ENCODE measurements around the gene ETFB. TPM values are rescaled to one million over a fixed set of nuclear protein-coding genes. Genes with fewer than 3 reads are reported as not detected.

ETFB gene
- polyA plus RNA-seq, 1 of the 3 experiments (the other 2 are of a cell fraction) = 169 TPM

DNA sequence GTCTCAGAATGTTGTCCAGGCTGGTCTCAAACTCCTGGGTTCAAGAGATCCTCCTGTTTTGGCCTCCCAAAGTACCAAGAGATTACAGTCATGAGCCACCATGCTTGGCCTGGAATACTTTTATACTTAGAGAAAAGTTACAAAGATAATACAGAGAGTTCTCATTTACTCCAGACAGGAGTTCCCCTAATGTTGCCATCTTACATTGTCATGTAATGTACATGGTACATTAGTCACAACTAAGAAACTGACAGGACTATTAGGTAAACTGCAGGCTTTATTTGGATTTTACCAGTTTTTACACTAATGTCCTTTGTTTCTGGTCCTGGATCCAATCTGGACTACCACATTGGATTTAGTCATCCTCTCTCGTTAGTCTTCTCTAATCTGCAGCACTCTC, 26.5 kb upstream of the ETFB start:
- DNase-seq = no peak
- H3F3A ChIP-seq (replicated peaks; ENCODE audit: insufficient read depth) = no peaks in the 10 kb centered on the region
- peaks cover 8 to 9% of the 10 kb centered on the region in 2 experiments; a peak in 1 of 4 replicates for H3K4me1 ChIP-seq (ENCODE audit: control insufficient read depth in 1 of 2, insufficient read depth in 2 of 2, low read depth in 1 of 2, low read length in 1 of 2)
- H4K20me1 ChIP-seq (ENCODE audit: insufficient read depth) = no peaks in the 10 kb centered on the region
- TF ChIP-seq SMC3 (IDR thresholded peaks at IDR 0.05; ENCODE audit: low read depth, low read length) (no peak), EP300 (IDR thresholded peaks at IDR 0.05; ENCODE audit: borderline replicate concordance in 1 of 2, low read depth in 1 of 2, low read length in 1 of 2) (no peak), TCF12 (IDR thresholded peaks at IDR 0.05) (no peak), POLR2AphosphoS5 (IDR thresholded peaks at IDR 0.05; ENCODE audit: low read depth, low read length) (no peak), JUND (IDR thresholded peaks at IDR 0.05) (no peak)
- TF ChIP-seq, protein P1, sequence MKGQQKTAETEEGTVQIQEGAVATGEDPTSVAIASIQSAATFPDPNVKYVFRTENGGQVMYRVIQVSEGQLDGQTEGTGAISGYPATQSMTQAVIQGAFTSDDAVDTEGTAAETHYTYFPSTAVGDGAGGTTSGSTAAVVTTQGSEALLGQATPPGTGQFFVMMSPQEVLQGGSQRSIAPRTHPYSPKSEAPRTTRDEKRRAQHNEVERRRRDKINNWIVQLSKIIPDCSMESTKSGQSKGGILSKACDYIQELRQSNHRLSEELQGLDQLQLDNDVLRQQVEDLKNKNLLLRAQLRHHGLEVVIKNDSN (IDR thresholded peaks at IDR 0.05; ENCODE audit: borderline replicate concordance, low read depth) = no peak
- TF ChIP-seq, protein P2, sequence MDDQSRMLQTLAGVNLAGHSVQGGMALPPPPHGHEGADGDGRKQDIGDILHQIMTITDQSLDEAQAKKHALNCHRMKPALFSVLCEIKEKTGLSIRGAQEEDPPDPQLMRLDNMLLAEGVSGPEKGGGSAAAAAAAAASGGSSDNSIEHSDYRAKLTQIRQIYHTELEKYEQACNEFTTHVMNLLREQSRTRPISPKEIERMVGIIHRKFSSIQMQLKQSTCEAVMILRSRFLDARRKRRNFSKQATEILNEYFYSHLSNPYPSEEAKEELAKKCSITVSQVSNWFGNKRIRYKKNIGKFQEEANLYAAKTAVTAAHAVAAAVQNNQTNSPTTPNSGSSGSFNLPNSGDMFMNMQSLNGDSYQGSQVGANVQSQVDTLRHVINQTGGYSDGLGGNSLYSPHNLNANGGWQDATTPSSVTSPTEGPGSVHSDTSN (IDR thresholded peaks at IDR 0.05) = no peak
- no peak overlapping the region for H3K4me3 ChIP-seq (ENCODE audit: low read depth in 2 of 2, low read length in 1 of 2)
- no peaks in the 10 kb centered on the region for H3K27me3 ChIP-seq (ENCODE audit: insufficient read depth)
- H3K4me2 ChIP-seq = no peak overlapping the region
- no peak overlapping the region for H2AFZ ChIP-seq (ENCODE audit: low read depth)
- H3K9me3 ChIP-seq = no peaks in the 10 kb centered on the region
- 83% methylated on average over 1 of the region's 1 CpG for WGBS (ENCODE audit: low lambda C conversion rate)
- POLR2A ChIA-PET = no interaction called here
- no peaks in the 10 kb centered on the region for H3K9me2 ChIP-seq
- no peaks in the 10 kb centered on the region for H3K79me2 ChIP-seq (ENCODE audit: insufficient read depth)
- no peak overlapping the region for H3K9ac ChIP-seq
- no peaks in the 10 kb centered on the region for H3K36me3 ChIP-seq (replicated peaks in 1 of 2; ENCODE audit: control insufficient read depth in 1 of 2, insufficient read depth in 2 of 2, low read length in 1 of 2)
- CTCF ChIA-PET = no interaction called here
- H3K27ac ChIP-seq (ENCODE audit: low read depth in 2 of 2, low read length in 1 of 2) = no peak overlapping the region

DNA sequence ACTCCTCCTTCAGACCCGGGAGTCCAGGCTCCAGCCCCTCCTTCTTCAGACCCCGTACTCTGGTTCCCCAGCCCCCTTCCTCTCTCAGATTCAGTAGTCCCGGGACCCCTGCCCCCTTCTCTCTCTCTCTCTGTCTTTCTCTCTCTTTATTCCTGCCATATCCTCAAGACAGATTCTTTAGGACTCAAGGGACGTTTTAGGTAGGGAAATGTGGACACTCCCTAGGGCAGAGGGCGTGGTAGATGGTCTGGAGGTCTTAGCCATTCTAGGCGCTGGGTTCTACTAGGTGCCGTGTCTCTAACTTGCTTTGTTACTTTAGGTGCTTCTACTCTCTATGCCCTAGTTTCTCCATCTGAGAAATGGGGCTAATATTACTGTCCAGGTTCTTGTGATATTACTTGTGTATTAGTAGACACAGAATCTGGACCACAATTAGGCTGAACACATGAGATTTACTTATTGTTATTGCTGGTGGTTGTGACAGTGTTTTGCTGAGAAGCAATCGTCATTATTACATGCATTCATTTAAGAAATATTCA, 25.0 kb upstream of the ETFB start:
- H3K9me3 ChIP-seq = no peaks in the 10 kb centered on the region
- peaks cover 8 to 9% of the 10 kb centered on the region in 2 experiments; a peak in 1 of 4 replicates for H3K4me1 ChIP-seq (ENCODE audit: control insufficient read depth in 1 of 2, insufficient read depth in 2 of 2, low read depth in 1 of 2, low read length in 1 of 2)
- CTCF ChIA-PET = interaction anchor here (0.7 kb wide), 1 partner anchor 31 kb away, joined by 3 read pairs; no protein-coding TSS in a partner anchor
- POLR2A ChIA-PET = no interaction called here
- H3K4me3 ChIP-seq (ENCODE audit: low read depth in 2 of 2, low read length in 1 of 2) = no peak overlapping the region
- no peak overlapping the region for H3K4me2 ChIP-seq
- H3K79me2 ChIP-seq (ENCODE audit: insufficient read depth) = no peaks in the 10 kb centered on the region
- H3K36me3 ChIP-seq (replicated peaks in 1 of 2; ENCODE audit: control insufficient read depth in 1 of 2, insufficient read depth in 2 of 2, low read length in 1 of 2) = no peaks in the 10 kb centered on the region
- H3F3A ChIP-seq (replicated peaks; ENCODE audit: insufficient read depth) = no peaks in the 10 kb centered on the region
- H2AFZ ChIP-seq (ENCODE audit: low read depth) = 0 out of 2 replicates have a peak overlapping the region, but pooled peaks have one; percentile 46
- no peaks in the 10 kb centered on the region for H4K20me1 ChIP-seq (ENCODE audit: insufficient read depth)
- no peak overlapping the region for H3K9ac ChIP-seq
- no peaks in the 10 kb centered on the region for H3K27me3 ChIP-seq (ENCODE audit: insufficient read depth)
- TF ChIP-seq, protein P3, sequence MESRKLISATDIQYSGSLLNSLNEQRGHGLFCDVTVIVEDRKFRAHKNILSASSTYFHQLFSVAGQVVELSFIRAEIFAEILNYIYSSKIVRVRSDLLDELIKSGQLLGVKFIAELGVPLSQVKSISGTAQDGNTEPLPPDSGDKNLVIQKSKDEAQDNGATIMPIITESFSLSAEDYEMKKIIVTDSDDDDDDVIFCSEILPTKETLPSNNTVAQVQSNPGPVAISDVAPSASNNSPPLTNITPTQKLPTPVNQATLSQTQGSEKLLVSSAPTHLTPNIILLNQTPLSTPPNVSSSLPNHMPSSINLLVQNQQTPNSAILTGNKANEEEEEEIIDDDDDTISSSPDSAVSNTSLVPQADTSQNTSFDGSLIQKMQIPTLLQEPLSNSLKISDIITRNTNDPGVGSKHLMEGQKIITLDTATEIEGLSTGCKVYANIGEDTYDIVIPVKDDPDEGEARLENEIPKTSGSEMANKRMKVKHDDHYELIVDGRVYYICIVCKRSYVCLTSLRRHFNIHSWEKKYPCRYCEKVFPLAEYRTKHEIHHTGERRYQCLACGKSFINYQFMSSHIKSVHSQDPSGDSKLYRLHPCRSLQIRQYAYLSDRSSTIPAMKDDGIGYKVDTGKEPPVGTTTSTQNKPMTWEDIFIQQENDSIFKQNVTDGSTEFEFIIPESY (IDR thresholded peaks at IDR 0.05; ENCODE audit: borderline replicate concordance, low read depth) = no peak
- no peak for TF ChIP-seq POLR2AphosphoS5 (IDR thresholded peaks at IDR 0.05; ENCODE audit: low read depth, low read length)
- no peak for TF ChIP-seq YY1 (IDR thresholded peaks at IDR 0.05; ENCODE audit: low read depth)
- TF ChIP-seq, protein P1 (IDR thresholded peaks at IDR 0.05; ENCODE audit: borderline replicate concordance, low read depth) = no peak
- TF ChIP-seq, protein P4, sequence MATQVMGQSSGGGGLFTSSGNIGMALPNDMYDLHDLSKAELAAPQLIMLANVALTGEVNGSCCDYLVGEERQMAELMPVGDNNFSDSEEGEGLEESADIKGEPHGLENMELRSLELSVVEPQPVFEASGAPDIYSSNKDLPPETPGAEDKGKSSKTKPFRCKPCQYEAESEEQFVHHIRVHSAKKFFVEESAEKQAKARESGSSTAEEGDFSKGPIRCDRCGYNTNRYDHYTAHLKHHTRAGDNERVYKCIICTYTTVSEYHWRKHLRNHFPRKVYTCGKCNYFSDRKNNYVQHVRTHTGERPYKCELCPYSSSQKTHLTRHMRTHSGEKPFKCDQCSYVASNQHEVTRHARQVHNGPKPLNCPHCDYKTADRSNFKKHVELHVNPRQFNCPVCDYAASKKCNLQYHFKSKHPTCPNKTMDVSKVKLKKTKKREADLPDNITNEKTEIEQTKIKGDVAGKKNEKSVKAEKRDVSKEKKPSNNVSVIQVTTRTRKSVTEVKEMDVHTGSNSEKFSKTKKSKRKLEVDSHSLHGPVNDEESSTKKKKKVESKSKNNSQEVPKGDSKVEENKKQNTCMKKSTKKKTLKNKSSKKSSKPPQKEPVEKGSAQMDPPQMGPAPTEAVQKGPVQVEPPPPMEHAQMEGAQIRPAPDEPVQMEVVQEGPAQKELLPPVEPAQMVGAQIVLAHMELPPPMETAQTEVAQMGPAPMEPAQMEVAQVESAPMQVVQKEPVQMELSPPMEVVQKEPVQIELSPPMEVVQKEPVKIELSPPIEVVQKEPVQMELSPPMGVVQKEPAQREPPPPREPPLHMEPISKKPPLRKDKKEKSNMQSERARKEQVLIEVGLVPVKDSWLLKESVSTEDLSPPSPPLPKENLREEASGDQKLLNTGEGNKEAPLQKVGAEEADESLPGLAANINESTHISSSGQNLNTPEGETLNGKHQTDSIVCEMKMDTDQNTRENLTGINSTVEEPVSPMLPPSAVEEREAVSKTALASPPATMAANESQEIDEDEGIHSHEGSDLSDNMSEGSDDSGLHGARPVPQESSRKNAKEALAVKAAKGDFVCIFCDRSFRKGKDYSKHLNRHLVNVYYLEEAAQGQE (IDR thresholded peaks at IDR 0.05; ENCODE audit: low read depth, low read length) = no peak
- TF ChIP-seq RAD21 (IDR thresholded peaks at IDR 0.05; ENCODE audit: low read length) = no peak
- H3K27ac ChIP-seq (ENCODE audit: low read depth in 2 of 2, low read length in 1 of 2) = no peak overlapping the region
- no peaks in the 10 kb centered on the region for H3K9me2 ChIP-seq
- WGBS (ENCODE audit: low lambda C conversion rate) = 70% methylated on average over 8 of the region's 8 CpGs
- no peak for DNase-seq
